GM21786 (cell line): ENCODE results near the gene HHAT.
A peak's percentile ranks its signal among the peaks of the same experiment; 100 is the strongest.

ENCODE experiments used
- ATAC-seq: cut with Tn5 transposase; IDR thresholded peaks from one replicate; pipeline ENCODE4 v1.9.1; 2021; ENCODE audit not compliant: unreplicated experiment

HHAT gene

DNA sequence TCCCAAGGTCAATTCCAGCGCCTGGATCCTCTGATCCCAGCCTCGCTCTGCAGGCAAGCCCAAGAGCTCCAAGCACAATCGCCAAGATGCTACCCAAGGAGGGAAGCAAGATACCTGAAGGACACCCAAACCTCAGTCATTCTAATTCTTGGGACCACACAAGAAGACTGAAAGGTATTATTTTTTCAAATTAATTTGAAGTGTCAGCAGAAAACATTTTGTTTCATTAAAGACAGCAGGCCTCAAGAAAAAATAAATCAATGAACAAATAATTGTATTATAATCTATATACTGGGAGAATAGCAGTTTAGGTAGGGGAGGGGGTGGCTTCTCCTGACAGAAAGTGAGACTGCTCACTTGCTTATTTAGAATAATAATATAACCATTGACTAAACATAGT, 347.8 kb downstream of the HHAT start:
- ATAC-seq: no peak

DNA sequence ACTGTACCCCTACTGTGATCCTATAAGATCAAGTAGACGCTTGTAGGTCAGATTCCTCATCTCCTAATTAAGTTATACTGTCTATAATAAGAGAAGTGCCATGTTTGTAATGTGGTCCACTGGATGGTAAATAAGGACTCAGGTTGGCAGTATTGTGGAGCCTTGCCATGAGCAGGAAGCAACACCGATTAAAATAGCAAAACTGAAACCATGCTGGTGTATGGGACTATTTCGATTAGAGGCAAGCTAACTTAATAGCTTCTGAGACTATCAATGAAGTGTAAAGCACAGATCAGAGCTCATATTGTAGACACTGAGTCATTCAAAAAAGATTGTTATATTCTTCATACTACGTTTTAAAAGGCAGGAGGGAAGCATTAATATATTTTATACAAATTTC, 348.8 kb downstream of the HHAT start:
- no peak for ATAC-seq

DNA sequence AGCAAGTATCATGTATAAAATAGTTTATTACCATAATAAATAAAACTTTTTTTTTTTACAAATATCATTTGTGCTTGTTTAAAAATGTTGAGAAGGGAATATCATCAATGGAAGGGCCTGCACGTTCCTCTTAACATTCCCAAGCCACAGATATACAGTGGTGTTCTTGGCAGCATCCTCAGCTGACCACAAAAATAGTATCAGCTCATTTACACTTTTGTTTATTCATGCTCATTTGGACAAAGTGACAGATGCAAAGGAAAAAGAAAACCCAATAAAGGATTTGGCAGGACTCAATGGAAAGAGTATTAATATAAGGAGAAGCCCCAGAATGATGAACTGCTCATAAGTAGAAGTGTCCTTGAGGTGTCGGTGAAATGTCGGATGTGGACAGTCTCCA, 349.6 kb downstream of the HHAT start:
- no peak for ATAC-seq

DNA sequence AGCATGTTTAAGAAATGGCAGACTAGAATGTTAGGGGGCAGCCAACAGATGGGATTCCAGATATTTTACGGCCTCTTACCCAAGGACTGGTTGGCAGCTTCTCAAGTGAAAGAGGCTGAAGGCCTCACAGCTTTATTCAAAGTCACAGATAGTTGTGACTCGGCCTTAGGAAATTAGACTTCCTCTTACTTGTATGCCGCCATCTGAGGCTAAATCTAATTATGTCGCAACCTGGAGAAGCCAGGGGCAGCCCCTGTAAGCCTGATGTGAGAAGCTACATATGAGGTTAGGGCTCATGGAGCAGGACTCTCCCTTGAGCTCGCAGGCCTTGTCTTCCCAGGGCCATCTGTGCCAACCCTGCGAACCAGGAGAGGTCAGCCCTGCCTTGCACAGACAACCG, 352.5 kb downstream of the HHAT start:
- ATAC-seq: no peak

DNA sequence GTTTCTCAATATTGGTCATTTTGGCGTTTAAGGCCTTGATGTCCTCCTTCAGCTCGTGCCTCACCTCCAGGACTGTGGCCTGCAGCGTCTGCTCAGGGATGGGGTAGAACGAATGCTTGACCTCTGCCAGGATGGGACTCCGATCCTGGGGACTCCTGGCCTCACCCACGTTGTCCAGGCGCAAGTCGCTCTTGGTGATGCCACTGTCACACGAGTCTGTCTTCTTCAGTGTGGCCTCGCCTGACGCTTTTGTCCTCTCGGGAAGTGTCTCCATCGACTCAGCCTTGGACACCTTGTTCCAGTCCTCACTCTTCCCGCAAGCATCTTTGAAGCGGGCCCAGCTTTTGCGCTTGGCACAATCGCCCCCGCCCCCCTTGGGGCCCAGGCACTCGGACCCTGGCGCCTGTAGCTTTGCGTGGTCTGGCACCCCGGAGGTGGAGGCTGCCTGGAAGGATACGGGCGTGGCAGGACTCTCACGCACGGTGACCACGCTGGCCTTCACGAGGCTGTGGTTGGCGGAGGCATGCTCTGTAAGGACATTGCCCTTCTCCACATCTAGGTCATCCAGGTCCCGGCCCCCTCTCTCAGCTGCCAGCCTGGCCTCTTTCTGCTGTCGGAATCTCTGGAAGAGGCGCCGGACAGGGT, 354.8 kb downstream of the HHAT start:
- no peak for ATAC-seq

DNA sequence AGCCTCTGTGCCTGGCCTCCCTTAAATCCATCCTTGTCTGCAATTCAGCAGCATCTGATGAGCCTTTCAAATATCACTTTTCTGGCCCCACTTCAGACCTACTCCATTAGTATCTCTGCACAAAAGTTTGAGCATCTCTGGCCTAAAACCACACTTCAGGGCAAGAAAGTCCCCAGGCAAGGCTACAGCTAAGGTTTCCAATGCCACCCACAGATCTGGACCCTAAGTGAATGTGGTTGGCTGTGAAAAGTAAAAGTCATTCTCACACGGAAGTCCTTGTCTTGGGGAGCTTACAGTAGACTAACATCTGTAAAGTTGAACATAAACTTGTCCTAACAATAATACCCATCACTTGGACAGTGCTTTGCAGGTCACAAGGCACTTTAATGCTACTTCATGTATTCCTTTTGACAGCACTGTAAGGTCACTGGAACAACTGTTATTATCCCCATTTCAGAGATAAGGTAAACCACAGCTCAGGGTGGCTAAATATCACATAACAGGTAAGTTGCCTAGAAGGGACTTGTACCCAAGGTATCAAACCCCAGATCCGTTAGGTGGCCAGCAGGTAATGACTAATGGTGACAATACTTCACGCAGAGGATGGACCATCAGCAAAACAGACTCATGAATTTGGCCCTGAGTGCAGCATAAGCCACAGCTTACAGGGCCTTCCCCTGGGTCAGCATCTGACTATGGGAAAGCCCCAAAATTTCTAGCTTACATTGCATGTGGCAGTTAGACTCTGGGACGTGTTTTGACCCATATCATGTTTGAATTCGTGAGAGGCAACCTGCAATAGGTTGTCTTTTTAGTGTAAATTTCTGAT, 356.0 kb downstream of the HHAT start:
- peak; percentile 87 for ATAC-seq

DNA sequence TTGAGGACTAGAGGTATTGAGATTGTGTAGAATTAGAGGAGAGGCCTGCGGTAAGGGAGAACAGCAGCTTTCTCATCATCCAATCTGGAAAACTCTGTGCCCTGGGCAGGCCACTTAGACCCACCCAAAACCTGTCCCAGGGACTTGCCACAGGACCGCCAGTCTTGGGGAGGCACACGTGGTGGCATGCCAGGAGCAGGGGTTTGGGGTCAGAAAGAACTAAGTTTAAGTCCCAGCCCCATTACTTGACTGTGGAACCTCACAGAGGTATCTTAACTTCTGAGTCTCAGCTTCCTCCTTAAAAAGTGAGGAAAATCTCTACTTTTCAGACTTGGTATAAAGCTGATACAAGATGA, 356.6 kb downstream of the HHAT start:
- peak; percentile 1 for ATAC-seq

DNA sequence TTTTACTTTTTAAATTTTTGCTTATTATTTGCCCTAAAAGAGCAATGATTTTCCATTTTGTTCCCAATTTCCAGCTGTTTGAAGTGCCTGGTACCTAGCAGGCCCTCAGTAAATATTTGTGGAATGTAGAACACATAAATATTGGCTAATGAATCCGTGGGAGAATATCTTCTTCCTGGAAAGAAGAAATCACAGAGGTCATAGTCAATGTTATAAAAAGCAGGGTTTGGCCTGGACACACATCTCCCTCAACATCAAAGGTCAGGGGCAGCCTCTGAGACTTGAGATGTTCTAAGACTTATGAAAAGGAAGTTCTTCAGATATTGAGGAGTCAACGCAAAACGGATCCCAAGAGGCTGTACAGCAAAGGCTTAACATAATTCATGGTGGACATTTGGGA, 358.1 kb downstream of the HHAT start:
- no peak for ATAC-seq

DNA sequence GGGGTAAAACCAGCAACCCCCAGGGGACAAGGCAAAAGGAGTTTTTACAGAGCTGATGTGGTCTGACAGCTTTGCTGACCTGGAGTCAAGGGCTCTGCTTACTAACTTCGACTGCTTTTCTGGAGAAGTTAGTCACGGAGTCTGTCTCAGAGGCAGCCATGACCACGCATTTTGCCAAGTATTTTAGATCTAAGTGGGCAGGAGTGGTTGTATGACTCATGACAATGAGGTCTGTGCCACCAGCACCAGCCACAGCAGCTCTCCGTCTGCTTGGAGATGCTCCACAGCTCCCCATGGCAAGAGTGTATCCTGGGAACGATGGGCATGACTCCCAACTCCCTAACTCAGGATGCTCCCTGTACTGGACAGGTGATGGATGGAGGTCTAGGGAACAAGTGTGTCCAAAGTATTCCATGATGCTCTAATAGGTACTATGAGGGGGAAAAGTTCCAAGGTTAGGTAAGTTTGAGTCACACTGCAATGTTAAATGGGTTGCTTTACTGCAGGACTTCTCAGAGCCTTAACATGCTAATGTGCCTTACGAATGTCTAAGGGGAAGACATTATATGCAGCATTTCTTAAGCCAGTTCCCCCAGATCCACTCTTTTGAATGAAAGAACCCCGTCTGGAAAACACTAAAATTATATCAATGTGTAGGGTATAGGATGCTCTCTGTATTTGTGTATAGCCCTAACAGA, 359.0 kb downstream of the HHAT start:
- no peak for ATAC-seq

DNA sequence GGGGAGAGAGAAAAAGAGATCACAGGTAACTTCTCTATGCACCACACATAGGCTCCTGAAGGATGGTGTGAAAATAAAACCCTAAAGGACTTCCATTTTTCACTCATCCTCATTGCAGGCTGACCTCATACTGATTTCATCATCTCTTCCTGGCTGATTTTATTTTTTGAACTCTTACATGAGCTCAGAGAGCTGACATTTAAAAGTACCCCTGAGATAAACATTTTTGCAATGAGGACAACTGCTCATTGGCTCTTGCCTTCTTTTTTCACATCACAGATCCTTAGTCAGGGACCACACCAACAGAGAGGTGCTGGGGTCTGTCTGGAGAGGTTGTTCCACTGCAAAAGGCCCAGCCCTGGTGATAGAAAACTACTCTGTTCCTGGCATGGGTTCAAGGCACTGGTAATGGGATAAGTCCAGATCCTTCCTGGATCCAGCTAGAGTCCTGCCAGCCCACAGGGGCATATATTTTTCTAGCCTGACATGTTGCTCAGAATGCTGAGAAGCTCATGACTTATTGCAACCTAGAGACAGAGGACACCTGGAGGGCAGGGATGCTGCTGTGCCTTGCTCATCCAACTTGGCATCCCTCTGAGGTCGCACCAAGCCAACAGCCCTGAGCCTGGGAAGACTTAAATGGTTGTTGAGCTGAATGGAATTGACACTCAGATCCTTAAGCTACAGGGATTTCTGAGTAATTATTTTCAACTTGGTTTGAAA, 360.0 kb downstream of the HHAT start:
- ATAC-seq: no peak

DNA sequence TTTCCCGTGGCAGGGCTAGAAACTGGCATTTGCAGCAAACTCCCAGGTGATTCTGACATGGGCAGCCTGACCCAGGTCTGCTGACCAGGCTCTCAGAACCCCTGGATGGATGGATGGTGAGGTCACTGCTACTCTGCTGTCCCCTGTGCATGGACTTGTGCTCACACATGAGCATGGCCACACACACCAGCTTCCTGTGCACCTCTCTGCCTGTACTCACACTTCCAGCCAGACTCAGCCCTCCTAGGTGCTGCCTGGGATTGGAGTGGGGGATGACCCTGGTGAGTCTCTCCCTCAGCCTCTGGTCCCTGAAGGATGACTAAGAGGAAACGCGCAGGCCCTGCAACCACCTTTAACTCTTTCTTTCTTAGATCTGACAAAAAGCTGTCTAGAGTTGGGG, 361.1 kb downstream of the HHAT start:
- ATAC-seq: no peak

DNA sequence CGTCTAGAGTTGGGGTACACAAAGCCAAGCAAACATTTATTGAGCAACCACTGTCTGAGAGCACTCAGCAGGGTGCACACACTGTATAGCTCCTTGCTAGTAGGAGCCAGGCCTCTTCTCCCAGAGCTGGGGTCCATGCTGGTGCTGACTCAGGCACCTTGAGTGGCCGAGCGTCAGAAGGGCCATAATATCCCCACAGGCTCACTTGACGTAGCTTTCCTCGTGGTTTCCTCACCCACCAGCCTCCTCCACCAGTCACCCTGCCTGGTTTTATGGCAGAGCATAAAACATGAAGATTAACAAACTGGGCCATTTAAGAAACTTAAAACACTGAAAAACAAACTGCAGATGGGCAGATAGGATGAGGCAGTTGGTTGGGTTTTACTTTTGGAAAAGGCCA, 361.5 kb downstream of the HHAT start:
- ATAC-seq: no peak

DNA sequence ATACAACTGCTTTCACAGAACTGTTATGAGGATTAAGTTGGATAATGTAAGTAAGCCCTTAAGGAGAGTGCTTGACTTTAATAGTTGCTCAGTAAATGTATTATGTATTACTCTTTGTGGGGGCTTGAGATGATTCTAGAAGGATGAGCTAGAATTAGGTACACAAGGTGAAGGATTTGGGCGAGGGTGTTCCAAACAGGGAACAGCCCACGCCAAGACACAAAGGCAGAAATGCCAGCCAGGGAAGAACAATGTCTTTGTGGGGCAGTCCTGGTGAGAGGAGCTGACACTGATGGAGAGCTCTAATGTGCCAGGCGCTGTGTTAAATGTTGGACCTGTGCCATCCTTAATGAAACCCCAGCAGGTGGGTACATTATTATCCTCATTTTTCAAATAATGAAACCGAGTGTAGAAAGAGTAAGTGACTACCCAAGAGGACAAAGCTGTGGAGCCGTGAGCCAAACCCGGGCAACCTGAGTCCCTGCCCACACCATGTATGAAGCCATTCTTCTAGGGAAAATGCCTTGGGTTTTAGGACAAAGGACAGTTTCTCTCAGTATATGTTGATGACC, 362.4 kb downstream of the HHAT start:
- ATAC-seq: no peak

DNA sequence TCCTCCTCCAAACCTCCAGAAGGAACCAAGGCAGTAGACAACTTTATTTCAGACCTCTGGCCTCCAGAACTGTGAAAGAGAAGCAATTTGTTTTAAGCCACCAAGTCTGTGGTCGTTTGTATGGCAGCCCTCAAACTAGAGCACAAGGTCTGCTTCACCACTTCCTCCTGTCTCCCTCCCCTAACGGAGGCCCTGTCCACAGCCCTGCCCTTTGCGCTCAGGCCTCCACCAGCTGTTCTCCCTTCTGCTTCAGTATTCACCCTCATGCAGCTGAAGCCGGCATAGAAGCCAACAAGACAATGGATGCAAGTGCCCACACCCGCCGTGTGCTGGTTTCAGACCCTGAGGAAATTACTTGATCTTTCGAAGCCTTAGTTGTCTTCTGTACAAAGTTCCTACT, 364.1 kb downstream of the HHAT start:
- ATAC-seq: peak; percentile 31

DNA sequence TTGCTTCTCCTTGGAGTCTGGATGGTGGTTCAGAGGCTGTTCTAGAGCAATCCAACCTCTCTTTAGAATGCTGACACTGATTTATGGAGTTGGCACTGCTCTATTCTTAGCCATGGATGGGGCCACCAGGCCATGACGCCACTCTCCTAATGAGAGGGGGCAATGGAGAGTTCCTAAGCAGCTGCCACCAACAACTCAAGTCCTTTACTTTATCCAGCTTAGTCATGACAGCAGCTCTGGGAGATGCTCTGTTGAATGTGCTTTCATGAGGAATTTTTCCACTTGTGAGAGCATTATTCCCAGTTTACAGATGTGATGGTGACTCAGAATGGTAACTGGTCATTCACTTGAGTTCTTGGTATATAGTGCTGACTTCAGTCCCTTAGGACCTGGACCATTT, 366.3 kb downstream of the HHAT start:
- no peak for ATAC-seq

DNA sequence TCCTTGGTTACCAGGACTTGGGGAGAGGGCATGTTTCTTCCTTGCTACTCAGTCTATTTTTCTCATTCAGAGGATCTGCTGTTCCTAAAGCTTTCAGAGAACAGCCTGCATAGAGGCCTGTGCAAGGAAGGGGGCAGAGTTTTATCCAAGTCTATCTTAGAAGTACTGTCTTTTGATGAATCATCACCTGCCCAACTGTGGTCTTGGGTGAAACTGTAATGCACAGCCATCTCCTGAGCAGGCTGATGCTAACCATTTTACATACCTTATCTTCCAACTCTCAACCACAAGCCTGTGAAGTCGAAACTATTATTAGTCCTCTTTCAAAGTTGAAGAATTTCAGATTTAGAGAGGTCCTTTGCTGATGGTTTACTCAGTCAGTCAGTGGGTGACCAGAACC, 368.0 kb downstream of the HHAT start:
- peak; percentile 93 for ATAC-seq

DNA sequence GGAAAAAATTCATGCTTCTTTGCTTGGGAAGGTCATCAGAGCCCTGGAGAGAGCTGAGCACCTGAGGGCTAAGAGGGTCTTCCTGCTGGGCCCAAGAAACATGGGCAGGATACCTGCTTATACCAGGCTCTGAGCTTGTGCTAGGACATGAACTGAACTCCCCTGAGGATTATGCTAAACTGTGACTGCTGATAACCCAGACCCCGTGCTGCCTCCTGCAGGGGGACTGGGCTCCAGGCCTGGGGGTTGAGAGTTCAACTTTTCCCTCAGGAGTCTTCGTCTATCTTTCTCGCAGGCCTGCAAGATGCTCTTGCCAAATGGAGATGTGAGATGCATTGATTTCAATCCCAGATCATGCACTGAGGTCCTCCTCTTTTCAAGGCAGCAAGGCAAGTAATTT, 368.5 kb downstream of the HHAT start:
- ATAC-seq: no peak

DNA sequence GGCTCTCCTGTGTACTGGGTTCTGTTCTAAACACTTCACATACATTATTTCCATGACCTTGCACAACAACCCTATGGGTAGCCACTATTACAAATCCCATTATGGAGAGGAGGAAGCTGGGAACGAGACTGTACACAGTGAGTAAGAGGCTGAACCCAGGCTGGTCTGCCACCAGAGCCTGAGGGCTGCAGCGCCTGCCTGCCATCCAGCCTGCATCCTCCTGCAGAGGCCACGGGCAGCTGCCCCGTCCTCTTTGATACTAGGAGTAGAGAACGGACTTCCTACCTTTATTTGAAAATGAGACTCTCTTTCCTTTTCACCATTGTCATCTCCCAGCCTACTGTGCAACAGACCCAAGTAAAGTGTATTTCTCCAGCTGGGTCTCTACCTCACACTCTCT, 370.0 kb downstream of the HHAT start:
- ATAC-seq: no peak

DNA sequence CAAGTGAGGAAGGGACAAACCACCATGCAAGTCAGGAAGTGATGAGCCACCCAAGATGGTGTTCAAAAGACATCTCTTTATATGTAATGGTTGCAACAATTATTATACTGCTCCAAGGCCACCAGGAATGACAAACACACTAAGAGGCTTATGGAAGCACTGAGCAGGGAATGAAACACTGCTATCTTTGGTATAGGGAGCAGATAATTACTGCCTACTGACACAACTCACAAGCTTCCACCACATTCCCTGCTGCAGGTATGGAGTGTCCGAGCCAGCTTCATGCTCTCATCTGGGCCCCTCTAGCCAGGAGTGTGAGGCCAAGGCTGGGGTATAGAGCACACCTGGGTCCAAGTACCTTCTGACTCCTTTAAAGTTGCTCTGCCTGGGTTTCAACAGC, 371.4 kb downstream of the HHAT start:
- no peak for ATAC-seq

DNA sequence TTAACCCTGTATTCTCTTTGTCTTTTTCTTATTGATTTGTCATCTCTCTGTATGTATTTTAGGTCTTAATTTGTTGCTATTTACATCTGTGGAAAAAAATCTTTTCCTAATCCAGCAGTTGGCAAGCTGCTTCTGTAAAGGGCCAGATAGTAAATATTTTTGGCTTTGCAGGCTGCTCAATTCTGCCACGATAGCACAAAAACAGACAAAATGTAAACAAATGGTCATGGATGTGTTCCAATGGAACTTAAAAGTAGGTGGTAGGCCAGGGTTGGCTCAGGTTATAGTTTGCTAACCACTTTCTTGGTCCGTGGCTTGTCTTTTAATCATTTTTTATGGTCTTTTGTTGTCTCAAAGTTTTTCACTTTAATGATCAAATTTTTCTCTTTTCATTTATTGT, 371.8 kb downstream of the HHAT start:
- ATAC-seq: no peak

DNA sequence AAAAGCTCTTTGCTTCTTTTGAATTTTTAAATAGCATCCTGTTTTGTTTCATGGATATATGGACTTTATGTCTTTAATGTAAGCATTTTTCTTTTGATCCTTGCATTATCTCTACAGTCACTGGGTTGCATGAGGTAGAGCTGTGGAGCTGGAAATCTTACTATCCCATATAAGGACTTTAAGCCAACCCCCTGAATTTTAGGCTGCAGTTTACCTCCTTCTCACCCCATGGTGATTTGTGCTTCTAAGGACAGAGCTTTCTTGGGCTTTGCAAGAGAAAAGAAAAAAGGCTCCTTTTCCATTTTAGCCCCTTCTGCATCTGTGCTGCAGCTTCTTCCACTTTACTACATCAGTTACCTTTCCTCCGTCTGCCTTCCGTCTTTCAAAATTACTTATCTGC, 373.8 kb downstream of the HHAT start:
- ATAC-seq: no peak
